Pulmonary artery endothelial cell (primary cell): Measurements from ENCODE around the gene LRRC63. TPM values are rescaled to one million over a fixed set of nuclear protein-coding genes. Genes with fewer than 3 reads are reported as not detected.
"Not testable (repeated sequence)": the region's sequence is repeated elsewhere in the genome, so short reads cannot be mapped to it uniquely, and the experiment has no call there.

Experiments used
- DNase-seq: peaks from one replicate; pipeline ENCODE4 v3.0.0-alpha.2; 2011; ENCODE audit warnings: low read depth, low spot score
- total RNA-seq: library from RNA; depleted of rRNA; stranded (reverse); fragments of >200 nt; gene quantifications from 2 replicates; pipeline ENCODE4 v1.2.3, GENCODE V29; 2014

Gene LRRC63
- total RNA-seq: 0.07 TPM in 1 of 2 replicates, not detected in the other

- DNase-seq: no peak
Observed at GRCh38 chr13:46211483-46212351, at the start of gene LRRC63. LRRC63 (plus strand) TSS chr13:46211928; CDS start chr13:46213035, 1,107 bp downstream.

GRCh38 chr13:46162741-46163140, 49.0 kb upstream of the LRRC63 start:
- not testable (repeated sequence) for DNase-seq

DNA sequence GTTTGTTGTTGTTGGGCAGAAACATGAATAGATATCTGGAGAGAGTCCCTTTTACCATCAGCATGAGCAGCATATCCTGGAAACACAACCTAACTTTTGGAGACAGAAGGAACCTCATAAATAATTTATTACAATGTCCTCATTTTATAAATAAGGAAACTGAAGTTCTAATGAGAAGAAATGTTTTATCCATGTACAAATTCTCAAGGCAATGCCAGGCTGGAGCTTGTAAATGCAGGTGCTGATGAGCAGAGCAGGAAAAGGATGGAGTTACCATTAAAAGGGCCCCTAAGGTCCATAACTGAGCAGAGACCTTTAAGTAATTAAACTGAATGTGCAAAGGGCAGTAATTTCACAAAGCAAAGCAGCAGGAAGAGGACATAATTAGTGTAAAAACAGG, 47.1 kb upstream of the LRRC63 start:
- no peak for DNase-seq

DNA sequence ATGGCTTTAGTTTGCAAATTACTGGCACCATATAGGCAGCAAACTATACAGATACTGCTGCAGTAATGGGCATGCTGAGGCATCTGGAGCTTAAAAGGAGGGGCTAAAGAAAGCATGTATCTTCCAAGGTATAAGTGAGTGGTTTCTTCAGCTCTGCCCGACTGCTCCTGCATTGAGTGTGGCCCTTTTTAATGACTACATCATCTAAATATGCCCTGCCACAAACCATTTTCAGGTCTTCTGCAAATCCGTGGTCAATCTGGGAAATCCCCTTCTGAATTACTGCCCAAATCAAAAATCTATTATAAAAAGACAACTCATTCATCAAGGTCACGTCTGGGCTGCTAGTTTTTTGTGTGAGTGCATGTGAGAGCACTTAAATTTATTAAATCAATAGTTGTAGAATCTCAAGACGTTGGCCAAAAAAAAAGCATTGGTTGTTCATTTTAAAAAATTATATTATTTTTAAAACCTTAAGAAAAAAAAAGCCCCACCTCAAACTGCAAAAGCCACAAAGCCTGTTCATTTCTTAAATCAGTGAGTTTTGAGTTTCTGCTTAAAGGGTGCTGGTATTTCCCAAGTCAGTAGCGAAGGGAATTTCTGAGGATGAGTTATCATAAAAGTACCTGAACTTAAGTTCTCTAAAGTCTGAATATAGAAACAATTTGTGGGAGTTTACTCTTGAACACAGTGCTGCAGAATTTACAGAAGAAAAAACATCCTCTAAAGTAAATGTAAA, 46.1 kb upstream of the LRRC63 start:
- no peak for DNase-seq

DNA sequence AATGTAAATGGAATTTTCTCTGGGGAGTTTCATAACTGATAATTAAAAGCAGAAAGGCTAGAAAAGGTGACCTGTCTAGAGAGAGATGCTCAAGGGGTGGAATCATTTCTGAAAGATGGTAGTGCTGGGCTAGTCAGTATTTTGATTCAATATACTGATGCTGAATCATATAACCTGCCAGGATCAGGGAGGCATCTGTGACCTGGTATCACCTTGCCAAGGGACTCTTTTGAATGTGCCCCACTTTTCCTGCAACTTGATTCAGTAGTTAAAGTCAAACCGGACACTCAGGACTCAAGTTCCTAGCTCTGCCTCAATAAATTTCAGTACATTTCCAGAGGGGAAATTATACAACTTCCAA, 45.5 kb upstream of the LRRC63 start:
- no peak for DNase-seq

GRCh38 chr13:46166947-46167610, 44.6 kb upstream of the LRRC63 start:
- DNase-seq: no peak

GRCh38 chr13:46168341-46168740, 43.4 kb upstream of the LRRC63 start:
- DNase-seq: no peak

- DNase-seq: no peak
Observed at GRCh38 chr13:46168783-46169182, 42.9 kb upstream of the LRRC63 start.

DNA sequence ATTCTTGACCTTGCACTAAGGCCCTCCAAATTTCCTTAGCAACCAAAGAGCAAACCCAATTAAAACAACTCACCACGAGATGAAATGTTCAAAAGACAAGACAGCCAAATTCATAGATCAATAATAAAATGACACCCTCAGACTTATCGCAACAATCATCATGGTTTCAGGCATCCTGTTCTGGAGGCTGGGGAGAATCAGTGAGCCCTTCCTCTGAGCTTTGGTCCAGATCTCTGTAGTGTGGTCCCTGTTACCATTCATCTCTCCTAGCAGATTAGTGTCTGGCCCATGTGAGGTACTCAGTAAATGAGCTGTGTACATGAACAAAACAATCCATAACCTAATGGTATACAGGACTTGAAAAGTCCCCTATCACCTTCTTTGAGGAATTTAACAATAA, 42.0 kb upstream of the LRRC63 start:
- no peak for DNase-seq

- DNase-seq: no peak
Observed at GRCh38 chr13:46170268-46170667, 41.5 kb upstream of the LRRC63 start.

DNA sequence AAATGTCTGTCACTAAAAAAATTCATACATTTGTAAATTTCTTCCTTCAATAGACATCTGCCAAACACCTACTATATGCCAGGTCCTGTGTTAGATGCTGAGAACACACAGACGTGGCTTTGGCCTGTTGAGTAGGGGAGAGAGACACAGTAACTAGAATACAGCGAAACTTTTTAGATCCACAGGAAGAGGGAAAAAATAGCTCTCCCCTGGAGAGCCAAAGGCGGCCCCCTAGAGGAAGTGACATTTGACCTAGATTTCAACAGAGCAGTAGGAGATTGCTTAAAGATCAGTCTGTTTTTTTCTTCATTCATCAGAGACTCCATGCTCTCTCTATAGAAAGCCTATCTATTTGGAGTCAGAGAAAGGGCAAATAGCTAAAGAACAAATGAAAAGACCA, 41.0 kb upstream of the LRRC63 start:
- no peak for DNase-seq

GRCh38 chr13:46171217-46171616, 40.5 kb upstream of the LRRC63 start:
- no peak for DNase-seq

DNA sequence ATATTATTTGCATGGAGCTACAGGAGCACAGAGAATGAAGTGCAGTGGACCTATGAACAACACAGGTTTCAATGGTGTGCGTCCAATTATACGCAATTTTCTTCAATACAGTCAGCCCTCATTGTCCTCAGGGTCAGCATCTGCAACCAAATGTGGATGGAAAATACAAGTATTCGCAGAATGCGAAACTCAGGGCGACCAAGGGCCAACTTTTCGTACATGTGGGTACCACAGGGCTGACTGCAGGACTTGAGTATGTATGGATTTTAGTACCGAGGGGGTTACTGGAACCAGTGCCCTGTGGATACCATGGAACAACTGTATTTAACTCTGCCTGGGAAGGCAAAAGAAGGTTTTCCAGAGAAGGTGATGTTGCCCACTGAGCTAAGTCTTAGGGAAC, 40.0 kb upstream of the LRRC63 start:
- no peak for DNase-seq

- no peak for DNase-seq
Observed at GRCh38 chr13:46172531-46172991, 39.2 kb upstream of the LRRC63 start.

DNA sequence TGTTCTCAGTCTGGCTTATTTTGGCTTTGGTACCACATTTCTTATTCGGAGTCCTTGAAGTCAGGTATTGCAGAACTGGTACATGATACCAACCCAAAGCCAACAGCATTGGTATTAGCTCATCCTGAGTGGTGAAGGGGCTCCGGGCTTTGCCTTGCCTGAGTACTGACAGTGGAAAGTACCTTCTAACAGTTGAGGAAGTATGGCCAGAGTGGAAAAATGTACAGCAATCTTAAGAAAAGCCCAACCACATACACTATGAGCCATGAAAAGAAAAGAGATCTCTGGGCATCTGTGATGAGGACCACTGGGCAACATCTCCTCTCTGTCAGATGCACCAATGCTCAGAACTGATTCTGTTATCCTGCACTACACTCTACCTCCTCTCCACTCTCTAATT, 38.1 kb upstream of the LRRC63 start:
- DNase-seq: no peak

- DNase-seq: no peak
Observed at GRCh38 chr13:46176756-46177155, 35.0 kb upstream of the LRRC63 start.

- DNase-seq: no peak
Observed at GRCh38 chr13:46178143-46178542, 33.6 kb upstream of the LRRC63 start.

DNA sequence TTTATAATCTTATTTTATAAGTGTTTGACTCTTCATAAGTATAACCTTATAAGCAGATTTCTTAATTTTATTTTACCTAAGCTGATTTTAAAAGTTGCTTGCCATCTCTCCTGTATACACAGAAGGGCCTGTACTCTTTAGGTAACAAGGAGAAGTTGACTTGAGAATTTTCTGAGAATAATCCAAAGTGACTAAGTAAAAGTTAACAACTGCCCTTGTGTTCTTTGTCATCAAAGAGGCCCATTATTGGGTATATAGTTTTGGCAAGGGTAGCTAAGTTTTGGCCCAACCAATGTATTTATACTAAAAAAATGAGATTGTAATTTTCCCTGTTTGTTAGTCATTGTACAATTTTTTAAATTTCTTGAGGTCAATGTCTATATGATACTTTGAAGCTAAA, 32.9 kb upstream of the LRRC63 start:
- DNase-seq: no peak

DNA sequence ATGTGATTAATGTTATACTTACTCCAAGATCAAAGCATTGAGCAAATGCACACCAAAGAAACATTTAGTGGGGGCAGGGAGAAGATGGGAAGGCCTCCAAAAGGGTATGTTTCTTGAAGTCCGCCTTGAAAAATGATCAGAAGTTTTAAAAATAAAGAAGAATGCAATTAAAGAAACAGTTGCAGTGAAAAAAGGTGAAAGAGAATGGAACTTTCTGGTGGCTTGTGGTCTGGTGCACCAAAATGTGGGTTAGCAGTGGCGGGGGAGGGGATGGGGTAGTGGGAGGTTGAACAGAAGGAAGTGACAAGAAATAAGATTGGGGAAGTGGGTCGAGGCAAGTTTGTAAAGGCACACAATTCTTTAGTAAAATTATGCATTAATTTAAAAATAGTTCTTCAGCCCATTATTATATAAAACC, 32.2 kb upstream of the LRRC63 start:
- no peak for DNase-seq

DNA sequence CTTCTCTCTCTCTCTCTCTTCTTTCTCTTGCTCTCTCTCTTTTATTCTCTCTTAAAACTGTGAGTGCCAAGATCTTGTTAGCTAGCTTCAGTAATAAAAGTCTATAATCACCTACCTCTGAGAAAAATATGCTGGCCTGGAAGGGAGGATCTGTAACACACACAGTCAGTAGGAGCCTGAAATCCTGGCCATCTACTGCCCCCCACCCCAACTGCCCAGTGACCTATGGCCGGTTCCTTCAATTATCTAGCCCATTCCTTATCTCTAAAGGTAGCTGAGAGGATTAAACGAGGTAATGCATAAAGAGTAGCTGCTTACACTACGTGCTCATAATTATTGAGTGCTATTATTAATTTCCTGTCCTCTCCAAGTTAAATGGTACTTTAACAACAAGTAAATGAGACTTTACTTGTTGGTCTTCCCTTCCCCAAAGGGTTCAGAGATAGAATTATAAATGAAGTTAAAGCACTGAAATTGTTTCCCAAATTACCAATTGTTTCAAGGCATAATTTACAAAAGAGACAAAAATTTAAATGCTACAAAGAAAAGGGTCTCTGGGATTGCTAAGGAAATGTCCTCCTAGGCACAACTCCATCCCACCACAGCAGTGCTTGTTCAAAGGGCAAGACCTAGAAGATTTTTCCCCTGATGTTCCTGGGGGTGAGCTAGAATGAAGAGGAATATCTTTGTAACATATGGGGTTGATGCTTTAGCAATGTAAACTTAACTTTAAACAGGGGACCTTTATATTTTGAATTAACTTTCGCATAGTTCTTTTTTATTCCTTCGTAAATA, 31.6 kb upstream of the LRRC63 start:
- no peak for DNase-seq

DNA sequence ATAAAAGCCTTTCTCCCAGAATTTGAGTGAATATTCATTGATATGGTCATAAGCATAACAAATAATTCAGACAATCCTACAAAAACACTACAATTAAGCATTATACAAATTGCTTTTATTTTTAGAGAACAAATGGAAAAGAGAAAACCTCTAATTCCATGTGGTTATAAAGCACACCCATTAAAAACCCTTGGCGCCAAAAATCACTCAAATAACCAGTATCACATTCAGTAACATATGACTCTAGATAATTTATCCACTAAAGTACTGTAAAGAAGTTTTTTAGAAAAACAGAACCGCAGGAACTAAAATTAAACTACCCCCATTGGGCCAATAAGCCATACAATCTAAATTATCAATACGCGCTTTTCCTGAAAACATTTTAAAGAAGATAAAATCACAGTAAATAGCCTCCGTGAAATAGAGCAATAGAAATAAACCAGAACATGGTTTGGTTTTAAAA, 30.3 kb upstream of the LRRC63 start:
- DNase-seq: no peak
